OCI-LY1 (cell line): ENCODE results near the gene EIF4E3.

Experiments
- EZH2 ChIP-seq: fragments of 200-600 bp; sonication (generic), shearing (Covaris generic); IDR thresholded peaks from 2 replicates; pipeline ENCODE4 v1.8.0; 2017; ENCODE audit warnings: borderline replicate concordance, mixed run types, mild to moderate bottlenecking, antibody characterized with exemption, low read length, moderate library complexity, mixed read lengths
- TF ChIP-seq, protein P1 (sequence below): fragments of 200-600 bp; sonication (generic), shearing (Covaris generic); IDR thresholded peaks from 2 replicates; pipeline ENCODE4 v1.5.1; 2017; ENCODE audit warnings: mild to moderate bottlenecking, antibody characterized with exemption, low read length, moderate library complexity, mixed read lengths

DNA sequence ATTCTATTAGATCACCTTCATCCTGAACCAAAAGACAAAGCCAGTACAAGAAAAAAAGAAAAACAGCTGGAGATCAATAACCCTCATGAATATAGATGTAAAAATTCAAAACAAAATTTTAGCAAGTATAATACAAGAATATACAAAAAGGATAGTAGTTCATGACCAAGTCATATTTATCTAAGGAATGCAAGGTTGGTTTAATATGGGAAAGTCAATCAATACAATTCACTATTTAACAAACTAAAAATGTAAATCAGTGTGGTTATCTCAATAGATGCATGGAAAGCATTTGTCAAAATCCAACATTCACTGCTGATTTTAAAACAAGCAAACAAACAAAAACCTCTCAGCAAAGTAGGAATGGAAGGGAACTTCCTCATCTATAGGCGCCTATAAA is 17.4 kb upstream of the EIF4E3 start:
- TF ChIP-seq, protein P1, sequence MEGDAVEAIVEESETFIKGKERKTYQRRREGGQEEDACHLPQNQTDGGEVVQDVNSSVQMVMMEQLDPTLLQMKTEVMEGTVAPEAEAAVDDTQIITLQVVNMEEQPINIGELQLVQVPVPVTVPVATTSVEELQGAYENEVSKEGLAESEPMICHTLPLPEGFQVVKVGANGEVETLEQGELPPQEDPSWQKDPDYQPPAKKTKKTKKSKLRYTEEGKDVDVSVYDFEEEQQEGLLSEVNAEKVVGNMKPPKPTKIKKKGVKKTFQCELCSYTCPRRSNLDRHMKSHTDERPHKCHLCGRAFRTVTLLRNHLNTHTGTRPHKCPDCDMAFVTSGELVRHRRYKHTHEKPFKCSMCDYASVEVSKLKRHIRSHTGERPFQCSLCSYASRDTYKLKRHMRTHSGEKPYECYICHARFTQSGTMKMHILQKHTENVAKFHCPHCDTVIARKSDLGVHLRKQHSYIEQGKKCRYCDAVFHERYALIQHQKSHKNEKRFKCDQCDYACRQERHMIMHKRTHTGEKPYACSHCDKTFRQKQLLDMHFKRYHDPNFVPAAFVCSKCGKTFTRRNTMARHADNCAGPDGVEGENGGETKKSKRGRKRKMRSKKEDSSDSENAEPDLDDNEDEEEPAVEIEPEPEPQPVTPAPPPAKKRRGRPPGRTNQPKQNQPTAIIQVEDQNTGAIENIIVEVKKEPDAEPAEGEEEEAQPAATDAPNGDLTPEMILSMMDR = no peak
- TF ChIP-seq EZH2 = no peak
